IPS-NIHi11 (cell line): ENCODE data around the gene PTPRM.
"Not testable (repeated sequence)": the region's sequence is repeated elsewhere in the genome, so short reads cannot be mapped to it uniquely, and the experiment has no call there.

Experiments
- DNase-seq: peaks from one replicate; pipeline ENCODE4 v3.0.0; 2012; ENCODE audit warnings: mixed read lengths, low spot score

PTPRM gene

DNA sequence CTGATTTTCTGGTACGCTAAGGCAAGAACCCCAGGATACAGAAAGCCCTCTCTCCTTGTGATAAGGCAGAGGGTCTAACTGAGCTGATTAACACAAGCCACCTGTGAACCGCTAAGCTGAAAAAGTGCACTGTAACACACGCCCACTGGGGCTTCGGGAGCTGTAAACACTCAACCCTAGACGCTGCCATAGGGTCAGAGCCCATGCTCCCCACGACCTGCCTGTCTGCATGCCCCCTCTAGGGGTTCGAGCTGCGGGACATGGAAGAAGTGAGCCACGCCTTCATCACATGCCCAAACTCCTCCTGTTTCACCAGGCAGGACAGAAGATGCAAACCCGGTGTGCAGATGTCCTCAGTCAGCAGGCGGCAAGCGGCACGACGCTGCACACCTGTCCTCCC lies 868.3 kb downstream of the PTPRM start:
- no peak for DNase-seq

DNA sequence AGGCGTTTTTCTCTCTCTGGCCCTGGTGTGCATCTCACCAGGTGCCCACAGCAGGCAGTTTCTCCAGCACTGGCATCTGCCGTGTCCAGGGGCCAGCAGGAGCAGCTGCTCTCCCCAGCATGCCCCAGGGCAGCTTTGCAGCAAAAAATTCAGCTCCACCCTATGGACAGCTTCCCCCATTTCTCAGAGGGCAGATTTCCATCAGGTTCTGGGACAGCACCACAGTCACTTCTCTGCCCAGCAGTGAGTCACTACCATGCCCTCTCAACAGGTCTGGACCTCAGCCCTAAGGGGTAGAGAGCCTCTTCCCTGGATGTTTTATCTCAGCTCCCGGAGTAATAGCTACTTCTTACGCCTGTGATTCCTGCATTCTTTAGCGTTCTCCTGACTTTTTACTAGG lies 871.9 kb downstream of the PTPRM start:
- no peak for DNase-seq

DNA sequence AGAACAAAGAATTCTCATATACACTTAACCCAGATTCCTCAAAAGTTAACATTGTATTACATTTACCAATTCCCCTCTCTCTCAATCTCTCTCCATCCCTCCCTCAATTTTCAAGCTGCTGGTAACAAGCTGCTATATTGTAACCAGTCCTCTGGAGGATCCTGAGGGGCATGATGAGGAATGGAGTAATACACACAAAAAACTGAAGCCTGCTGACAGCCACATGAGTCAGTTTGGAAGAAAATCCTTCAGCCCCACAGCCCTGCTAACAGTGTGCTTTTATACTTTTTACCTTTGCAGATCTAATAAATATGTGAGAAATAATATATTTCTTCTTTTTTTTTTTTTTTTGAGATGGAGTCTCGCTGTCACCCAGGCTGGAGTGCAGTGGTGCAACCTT lies 876.4 kb downstream of the PTPRM start:
- DNase-seq: no peak

DNA sequence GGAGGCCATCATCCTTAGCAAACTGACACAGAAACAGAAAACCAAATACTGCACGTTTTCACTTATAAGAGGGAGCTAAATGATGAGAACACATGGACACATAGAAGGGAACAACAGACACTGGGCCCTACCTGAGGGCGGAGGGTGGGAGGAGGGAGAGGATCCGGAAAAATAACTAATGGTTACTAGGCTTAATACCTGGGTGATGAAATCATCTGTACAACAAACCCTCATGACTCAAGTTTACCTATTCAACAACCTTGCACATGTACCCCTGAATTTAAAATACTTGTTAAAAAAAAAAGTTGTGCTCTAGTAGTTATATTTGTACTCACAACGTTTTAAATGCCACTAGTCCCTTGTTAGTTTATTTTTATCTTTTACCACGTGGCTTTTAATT lies 879.8 kb downstream of the PTPRM start:
- not testable (repeated sequence) for DNase-seq

DNA sequence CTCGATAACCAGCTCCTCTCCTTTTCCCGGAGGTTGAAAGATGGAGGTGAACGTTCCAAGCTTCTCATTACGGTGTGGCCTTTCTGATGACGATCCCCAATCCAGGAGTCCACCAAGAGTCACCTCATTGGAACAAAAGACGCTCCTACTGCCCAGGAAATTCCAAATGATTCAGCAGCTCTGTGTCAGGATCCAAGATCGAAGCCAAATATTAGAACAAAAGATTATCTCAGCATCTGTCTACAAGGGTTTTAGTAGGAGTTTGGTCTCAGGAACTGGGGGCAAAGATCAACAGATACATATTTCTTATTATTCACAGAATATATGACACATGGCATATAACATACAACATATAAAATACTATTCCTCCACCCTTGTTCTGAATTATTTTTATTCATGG lies 881.0 kb downstream of the PTPRM start:
- DNase-seq: no peak

DNA sequence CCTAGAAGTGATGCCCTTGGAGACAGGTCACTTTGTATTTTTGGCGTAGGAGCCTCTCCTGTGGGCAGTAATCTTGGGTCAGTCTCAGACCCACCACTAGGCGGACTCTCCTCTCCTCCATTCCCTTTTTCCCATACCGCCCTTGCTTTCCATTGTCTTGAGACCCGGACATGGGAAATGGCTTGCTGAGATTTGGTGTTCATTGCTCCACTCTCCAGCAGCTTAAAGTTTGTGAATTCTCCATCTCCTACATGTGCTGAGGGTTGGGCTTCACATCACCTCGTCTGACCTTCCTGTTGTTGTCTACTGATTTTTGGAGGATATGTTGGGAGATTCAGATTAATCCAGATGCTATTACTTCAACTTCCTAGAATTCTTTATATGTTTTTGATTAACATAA lies 882.9 kb downstream of the PTPRM start:
- DNase-seq: peak; percentile 69

DNA sequence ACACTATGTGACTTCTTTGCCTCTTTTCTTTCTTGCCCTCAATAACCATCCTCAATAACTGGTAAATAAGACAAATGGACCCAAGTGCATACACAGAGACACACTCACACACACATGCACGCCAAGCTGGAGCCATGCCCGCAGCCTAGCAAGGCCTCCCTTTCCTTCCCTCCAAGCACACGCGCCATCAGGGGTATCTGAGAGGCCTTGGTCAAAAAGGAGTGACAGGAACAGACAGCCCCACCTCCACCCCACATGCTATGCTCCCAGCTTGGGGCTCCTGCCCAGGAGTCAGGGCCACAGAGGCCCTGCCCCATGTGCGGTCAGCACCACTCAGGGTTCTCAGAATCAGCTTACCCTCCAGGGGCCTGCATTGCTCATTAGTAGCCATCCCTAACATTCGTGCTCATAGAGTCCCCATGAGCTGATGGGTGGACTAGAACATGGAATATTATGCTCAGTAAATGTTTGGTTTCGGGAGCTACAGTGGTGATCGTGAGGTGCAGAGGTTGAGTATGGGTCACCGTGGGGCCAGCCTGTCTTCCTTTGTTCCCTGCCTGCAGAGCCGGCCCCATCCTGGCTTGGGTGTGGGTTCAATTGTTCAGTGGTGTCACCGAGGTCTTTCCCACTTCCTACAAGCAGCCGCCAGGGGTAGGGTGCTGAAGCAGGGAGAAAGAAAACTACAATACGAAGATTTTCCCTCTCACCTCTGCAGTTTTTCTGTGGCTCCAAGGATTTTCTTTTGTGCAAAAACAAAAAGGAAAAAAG lies 884.0 kb downstream of the PTPRM start:
- DNase-seq: no peak

DNA sequence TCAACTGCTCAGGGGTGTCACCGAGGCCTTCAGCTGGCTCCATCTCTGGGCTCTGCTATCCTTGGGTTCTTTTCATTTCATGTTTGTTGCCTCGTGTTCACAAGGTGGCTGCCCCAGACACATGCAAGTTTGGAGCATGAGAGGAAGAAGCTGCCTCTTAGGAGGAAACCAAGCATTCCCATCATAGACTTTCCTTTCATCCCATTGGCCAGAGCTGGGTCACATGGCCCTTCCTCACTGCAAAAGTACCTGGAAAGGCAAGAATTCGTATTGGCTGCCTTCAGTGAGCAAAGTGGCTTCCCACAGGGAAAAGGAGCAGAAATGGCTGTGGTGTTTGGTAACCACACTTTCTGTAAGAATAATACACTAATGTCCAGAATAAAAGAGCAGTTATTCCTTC lies 886.4 kb downstream of the PTPRM start:
- no peak for DNase-seq

DNA sequence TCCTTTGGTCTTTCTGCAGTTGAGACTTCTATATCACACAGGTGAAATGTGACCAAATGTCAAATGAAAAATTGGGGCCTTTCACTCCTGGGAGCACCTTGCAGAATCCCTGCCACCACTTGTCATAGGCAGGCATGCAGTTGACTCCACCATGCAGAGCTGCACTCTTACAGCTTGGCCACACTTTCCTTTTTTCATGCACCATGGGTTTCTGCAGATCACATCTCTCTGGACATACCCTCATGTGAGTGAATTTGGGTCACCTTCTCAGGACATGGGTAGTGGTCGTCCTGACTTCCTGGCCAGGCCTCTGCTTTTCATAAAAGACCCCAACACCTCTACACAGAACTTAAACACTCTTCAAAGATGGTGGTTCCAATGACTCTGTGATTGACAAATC lies 887.0 kb downstream of the PTPRM start:
- DNase-seq: no peak

DNA sequence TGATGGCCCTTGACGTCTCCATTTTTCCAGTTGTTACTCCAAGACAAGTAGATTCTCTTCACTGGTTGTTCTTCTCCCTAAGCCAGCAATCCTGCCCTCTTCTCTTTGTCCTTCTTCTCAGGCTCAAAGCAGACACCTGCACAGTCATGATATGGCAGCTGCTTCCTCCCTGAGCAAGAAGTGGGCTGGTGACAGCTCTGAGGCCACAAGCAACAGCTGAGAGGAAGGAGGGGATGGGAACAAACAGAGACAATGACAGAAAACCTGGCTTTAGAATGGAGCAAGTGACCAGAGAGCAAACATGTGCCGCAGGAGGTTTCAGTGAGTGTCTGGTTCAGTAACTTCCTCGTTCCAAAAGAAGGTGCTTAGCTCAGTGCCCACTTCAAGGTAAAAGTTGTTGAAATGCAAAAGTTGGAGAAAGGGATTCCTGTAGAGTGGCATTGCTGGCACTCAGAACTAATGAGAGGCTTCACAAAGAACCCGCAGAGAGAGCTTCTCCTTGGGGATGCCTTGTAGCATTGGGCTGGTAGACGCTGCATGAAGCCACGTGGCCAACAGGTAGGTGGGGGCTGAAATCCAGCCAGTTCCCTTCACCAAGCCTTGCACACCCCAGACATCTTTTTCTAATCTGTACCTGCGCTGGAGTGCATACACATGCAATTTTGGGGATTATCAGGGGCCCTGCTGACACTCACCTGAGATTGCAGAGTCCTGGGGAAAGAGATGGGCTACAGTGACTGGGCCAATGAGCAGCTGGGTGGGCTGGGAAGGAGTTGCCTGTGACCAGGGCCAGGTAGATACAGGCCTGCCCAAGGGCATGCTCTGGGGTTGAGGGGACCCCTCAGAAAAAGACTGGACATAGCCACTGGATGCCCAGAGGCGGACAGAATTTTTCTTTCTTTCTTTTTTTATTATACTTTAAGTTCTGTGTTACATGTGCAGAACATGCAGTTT lies 888.8 kb downstream of the PTPRM start:
- no peak for DNase-seq
